NOMO-1 treated with DMSO at 0.1 percent for 48 hours (cell line): Measurements from ENCODE around the gene HDGFL1.

Source experiments
- DNase-seq: peaks from one replicate; lab custom pipeline; 2025; ENCODE audit not compliant: unreplicated experiment; lab: John Stamatoyannopoulos, UW

Gene HDGFL1

DNA sequence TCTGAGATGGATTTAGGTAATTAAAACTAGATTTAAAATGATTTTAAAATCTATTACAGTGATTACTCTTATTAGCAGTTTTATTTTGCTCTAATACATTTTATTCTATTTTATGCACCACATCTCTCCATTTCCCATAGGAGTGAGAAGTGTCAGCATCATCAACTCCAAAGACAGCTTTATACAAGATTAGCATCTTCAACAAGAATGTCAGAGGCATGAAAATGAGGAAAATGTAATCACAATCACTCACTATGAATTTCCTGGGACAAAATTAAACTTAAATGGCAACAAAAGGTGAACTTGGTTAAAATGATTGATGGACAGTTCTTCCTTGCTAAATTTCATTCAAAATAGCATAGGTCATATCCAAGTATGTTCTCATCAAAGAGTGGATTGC is 19.8 kb downstream of the HDGFL1 start:
- DNase-seq: no peak

DNA sequence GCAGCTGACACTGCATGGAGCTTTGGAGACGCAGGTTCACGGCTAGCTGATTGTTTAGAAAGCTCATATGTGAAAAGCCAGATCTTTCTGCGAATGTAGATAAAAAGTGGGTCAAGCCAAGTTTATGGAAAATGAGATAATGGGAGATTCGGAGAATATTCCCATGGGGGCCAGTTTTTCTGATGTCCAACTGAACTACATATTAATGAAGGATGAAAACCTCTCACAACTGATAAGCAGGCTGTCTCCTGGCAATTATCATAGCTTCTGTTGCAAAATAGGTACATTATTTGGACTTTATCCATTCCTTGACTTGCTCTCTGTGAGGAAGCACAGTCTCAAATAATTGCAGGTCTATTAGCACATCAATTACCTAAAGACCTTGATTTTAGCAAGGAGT is 21.1 kb downstream of the HDGFL1 start:
- DNase-seq: no peak

DNA sequence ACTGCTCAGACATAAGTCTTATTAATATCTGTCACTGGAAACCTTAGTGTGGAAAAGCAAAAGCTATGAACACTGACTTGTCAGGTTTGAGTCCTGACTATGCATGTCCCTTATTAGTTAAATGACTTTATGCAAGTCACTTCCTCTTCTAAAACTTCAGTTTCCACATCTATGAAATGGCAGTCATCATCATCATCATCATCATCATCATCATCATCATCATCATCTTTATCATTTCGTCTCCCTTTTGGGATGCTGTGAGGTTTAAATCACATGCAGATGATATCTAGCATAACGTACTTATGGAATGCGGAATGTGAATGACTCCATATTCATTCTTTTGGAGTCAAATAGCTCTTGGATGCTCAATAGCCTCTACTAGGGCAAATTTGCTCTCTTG is 24.5 kb downstream of the HDGFL1 start:
- DNase-seq: no peak

DNA sequence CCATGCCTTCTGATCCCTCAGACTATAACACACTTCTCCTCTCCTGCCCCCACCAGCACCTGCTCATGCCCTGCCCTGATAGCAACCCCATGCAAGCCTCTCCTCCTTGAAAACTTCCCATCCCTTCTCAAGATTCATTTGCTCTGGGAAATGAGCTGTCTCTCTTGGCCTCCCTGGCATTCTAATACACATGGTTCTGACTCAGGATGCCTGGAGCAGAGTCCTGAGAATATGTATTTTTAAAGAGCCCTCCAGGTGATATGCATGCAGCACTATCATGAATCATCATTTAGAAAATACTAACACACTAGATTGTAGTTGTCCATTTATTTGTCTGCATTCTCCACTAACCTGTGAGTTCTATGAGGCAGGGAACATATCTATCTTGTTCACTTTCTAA is 26.6 kb downstream of the HDGFL1 start:
- DNase-seq: no peak

DNA sequence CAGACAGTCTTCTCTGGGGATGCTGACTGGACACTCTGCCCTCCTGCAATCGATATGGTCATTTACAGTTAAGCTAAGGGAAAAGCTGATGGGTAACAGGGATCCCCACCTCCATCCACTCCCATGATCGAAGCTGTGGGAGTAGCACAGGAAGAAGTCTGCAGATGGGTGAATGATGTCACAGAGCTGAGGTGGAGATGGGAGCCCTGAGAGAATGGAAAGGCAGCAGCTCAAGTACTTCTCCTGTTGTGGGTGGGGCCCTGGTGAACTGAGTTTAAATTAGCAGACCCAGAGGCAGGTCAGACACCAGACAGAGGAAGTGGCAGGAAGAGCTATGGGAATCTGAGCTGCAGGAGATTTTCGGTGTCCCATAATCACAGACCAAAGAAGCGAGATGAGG is 29.0 kb downstream of the HDGFL1 start:
- DNase-seq: no peak

DNA sequence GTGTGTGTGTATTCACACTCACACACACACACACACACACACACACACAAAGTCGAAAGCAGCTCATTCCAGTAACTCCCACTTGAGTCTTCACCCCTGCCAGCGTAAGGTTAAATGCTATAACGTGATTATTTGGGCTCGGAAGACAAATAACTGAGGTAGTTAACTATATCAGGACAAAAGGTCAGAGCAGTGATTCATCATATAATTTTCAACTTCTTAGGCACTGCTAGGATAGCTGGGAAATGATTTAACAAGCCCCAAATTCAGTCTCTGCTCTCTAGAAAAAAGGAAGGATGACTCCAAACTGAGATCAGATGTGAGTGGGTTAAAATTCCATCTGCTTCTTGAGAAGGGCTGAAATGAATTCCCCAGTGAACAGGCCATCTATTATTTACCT is 30.7 kb downstream of the HDGFL1 start:
- no peak for DNase-seq

DNA sequence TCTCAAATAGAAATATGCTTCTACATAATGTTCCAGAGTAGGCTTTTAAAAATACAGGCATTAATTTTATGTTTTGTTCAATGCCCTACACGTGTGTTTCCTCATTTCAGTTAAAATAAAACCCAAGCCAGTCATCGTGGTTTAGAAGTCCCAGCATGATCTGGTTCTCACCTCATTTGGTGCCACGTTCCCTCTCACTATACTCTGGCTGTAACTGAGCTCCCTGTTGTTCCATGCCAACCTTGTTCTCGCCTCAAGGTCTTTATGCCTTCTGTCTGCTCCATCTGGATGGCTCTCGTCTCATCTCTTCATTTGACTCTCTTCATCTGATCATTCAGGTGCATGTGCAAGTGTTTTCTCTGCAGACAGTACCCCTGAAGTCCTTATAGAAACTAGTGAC is 32.6 kb downstream of the HDGFL1 start:
- DNase-seq: no peak

DNA sequence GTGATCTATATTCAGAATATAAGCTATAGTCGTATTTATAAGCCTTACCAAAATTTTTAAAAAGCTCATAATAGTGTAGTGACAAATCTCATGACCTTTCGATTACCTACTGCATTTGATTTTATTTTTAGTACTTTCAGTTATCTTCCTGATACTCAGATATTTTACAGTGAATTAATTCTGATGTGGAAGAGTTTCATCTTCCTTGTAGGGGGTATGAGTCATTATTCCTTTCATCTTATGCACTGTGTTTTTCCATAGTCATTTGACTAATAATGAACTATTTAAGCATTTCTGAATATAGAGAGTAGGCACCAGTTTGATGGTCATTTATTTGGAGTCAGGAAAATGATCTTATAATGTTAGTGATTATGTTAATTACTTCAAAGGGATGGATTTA is 36.4 kb downstream of the HDGFL1 start:
- DNase-seq: no peak

DNA sequence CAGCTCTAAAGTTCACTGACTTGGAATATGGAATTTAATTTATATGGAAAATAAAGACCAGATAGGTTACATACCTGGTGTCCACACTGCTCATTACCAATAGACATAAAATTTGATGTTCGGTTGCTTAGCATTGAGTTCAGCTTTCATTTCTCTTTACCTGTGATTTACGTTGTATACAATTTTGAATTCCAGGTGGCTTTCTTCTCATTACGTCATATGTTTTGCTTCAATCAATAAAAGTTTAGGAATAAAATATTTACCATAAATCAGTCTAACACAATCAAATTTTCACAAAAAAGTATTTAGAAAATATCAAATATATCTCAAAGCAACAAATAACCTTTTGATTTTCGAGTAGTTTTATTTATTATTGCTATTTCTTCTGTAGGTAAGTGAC is 40.8 kb downstream of the HDGFL1 start:
- DNase-seq: no peak

DNA sequence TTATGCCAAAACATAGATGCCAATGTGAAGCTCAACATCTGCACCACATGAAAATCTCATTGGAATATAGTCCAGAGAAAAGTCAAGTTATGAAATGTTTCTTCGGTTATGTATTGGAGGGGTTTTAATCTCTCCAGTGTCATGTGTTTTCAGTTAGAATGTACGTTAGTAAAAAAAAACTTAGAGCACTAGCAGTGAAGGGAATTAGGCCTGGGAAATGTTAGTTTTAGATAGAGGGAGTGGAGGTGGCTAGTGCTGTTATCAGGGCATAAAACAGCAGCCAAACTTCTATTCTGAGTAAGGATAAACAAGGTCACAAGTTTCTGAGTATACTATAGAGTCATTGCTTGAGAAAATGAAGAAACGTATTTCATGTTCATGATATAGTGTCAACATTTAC is 42.9 kb downstream of the HDGFL1 start:
- no peak for DNase-seq

DNA sequence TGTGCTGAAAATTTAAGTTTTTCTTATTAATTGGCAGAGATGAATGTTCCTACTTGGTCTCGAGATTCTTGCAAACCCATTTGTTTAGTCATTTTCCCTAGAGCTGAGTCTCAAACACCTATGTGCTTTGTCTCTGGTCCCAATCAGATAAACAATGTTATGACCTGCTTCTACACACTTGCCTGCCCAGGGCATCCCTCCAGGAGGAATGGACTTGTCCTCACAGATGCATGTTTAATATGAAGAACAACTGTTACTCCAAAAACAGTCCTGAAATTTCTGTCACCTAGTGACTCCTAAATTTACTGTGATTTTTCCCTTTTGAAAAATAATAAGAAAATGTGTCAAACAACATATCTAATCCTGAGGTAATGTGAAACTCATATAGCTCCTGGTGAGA is 43.7 kb downstream of the HDGFL1 start:
- no peak for DNase-seq

DNA sequence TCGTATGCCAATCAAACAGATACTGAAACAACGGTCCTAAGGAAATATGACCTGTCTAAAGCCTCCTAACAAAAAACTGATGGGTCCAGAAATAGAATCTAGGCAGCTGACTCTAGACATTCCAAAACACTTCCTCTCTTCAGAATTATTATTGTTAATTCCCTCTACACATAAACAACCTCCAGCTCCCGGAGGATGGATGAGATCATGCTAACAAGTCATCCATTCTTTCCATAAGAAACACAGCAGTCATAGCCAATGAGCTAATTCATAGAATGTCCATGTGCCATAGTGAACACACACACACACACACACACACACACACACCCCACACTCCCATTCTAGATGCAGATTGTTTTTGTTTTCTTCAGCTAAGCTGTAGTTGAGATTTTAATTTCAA is 44.3 kb downstream of the HDGFL1 start:
- no peak for DNase-seq

DNA sequence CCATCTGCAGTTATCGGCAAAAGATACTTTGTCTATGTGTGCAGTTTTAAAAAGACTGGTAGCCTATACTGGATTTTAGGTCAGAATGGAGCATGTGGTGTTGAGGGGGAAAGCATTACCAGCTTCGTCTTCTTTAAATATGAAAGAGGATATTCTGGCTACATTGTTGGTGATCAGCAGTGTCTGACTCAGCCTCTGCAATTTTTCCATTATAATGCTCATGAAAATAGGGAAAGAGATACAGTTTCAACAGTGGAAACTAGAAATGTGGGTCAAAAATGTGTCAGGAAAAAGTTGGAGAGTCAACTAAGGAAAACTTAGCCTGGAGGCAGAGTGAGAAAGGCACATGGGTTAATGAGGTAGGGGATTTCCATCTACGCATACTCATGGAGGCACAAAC is 45.2 kb downstream of the HDGFL1 start:
- no peak for DNase-seq

DNA sequence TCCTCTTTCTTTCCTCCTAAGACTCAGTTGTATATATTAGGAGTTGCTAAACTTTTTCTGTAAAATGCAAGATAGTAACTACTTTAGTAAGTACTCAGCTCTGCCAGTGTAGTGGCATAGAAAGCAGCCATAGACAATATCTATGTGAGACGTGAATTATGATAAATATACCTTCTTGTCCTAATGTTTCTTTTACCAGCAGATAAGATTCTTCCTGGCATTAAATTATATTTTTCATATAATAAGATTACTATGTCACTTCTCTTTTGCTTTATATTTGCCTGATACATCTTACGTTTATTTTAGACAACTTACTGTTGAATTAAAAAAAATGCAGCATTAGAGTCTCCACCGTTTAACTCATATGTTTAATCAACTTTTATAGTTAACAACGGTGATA is 51.7 kb downstream of the HDGFL1 start:
- no peak for DNase-seq
